ENCODE results near the gene PPP2R2D.

Gene PPP2R2D

GRCh38 chr10:131954356-131954965, 53.7 kb downstream of the PPP2R2D start:
- H3K9ac ChIP-seq (ENCODE audit: low read depth, low read length, poor library complexity, severe bottlenecking): no peak overlapping the region
- H3K4me1 ChIP-seq (ENCODE audit: insufficient read depth, low read length, poor library complexity, severe bottlenecking): no peaks in the 10 kb centered on the region
- no peaks in the 10 kb centered on the region for H3K9me3 ChIP-seq (ENCODE audit: insufficient read depth, low read depth, low read length)
- no peak overlapping the region for H2AFZ ChIP-seq (ENCODE audit: low read length)
- no peaks in the 10 kb centered on the region for H3K27me3 ChIP-seq (ENCODE audit: insufficient read depth, low read length, poor library complexity, severe bottlenecking)
- H3K4me3 ChIP-seq (ENCODE audit: low read length, poor library complexity, severe bottlenecking): no peak overlapping the region
- no peaks in the 10 kb centered on the region for H3F3A ChIP-seq (ENCODE audit: low read depth)
- H3K36me3 ChIP-seq (ENCODE audit: insufficient read depth, low read length): peaks cover 77% of the 10 kb centered on the region; the same call in 1 of the 2 replicates
- H3K9me2 ChIP-seq (replicated peaks; ENCODE audit: low read depth, low read length): no peaks in the 10 kb centered on the region
- H3K79me2 ChIP-seq (ENCODE audit: insufficient read depth, low read length): no peaks in the 10 kb centered on the region
- TF ChIP-seq, protein P1, sequence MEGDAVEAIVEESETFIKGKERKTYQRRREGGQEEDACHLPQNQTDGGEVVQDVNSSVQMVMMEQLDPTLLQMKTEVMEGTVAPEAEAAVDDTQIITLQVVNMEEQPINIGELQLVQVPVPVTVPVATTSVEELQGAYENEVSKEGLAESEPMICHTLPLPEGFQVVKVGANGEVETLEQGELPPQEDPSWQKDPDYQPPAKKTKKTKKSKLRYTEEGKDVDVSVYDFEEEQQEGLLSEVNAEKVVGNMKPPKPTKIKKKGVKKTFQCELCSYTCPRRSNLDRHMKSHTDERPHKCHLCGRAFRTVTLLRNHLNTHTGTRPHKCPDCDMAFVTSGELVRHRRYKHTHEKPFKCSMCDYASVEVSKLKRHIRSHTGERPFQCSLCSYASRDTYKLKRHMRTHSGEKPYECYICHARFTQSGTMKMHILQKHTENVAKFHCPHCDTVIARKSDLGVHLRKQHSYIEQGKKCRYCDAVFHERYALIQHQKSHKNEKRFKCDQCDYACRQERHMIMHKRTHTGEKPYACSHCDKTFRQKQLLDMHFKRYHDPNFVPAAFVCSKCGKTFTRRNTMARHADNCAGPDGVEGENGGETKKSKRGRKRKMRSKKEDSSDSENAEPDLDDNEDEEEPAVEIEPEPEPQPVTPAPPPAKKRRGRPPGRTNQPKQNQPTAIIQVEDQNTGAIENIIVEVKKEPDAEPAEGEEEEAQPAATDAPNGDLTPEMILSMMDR (conservative IDR thresholded peaks at IDR 0.05; ENCODE audit: low read length): no peak
- TF ChIP-seq EZH2phosphoT487 (IDR thresholded peaks at IDR 0.05; ENCODE audit: borderline replicate concordance): no peak
- H3K4me2 ChIP-seq (ENCODE audit: low read depth, low read length, poor library complexity, severe bottlenecking): no peak overlapping the region
- no peaks in the 10 kb centered on the region for H4K20me1 ChIP-seq (ENCODE audit: insufficient read depth, low read length, poor library complexity, severe bottlenecking)

DNA sequence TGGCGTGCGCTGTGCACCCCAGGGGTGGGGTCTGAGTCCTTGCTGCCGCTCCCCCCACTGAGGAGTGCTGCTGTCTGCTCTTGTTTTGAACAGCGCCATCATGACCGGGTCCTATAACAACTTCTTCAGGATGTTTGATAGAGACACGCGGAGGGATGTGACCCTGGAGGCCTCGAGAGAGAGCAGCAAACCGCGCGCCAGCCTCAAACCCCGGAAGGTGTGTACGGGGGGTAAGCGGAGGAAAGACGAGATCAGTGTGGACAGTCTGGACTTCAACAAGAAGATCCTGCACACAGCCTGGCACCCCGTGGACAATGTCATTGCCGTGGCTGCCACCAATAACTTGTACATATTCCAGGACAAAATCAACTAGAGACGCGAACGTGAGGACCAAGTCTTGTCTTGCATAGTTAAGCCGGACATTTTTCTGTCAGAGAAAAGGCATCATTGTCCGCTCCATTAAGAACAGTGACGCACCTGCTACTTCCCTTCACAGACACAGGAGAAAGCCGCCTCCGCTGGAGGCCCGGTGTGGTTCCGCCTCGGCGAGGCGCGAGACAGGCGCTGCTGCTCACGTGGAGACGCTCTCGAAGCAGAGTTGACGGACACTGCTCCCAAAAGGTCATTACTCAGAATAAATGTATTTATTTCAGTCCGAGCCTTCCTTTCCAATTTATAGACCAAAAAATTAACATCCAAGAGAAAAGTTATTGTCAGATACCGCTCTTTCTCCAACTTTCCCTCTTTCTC, 55.0 kb downstream of the PPP2R2D start:
- TF ChIP-seq, protein P1 (conservative IDR thresholded peaks at IDR 0.05; ENCODE audit: low read length): no peak
- no peak for TF ChIP-seq EZH2phosphoT487 (IDR thresholded peaks at IDR 0.05; ENCODE audit: borderline replicate concordance)
- H3K9me3 ChIP-seq (ENCODE audit: insufficient read depth, low read depth, low read length): no peaks in the 10 kb centered on the region
- H3K4me3 ChIP-seq (ENCODE audit: low read length, poor library complexity, severe bottlenecking): no peak overlapping the region
- H3K4me2 ChIP-seq (ENCODE audit: low read depth, low read length, poor library complexity, severe bottlenecking): no peak overlapping the region
- H4K20me1 ChIP-seq (ENCODE audit: insufficient read depth, low read length, poor library complexity, severe bottlenecking): no peaks in the 10 kb centered on the region
- no peaks in the 10 kb centered on the region for H3K9me2 ChIP-seq (replicated peaks; ENCODE audit: low read depth, low read length)
- peaks cover 65% of the 10 kb centered on the region; the same call in 1 of the 2 replicates for H3K36me3 ChIP-seq (ENCODE audit: insufficient read depth, low read length)
- no peak overlapping the region for H2AFZ ChIP-seq (ENCODE audit: low read length)
- no peak overlapping the region for H3K9ac ChIP-seq (ENCODE audit: low read depth, low read length, poor library complexity, severe bottlenecking)
- no peaks in the 10 kb centered on the region for H3F3A ChIP-seq (ENCODE audit: low read depth)
- no peaks in the 10 kb centered on the region for H3K79me2 ChIP-seq (ENCODE audit: insufficient read depth, low read length)
- H3K27me3 ChIP-seq (ENCODE audit: insufficient read depth, low read length, poor library complexity, severe bottlenecking): no peaks in the 10 kb centered on the region
- no peaks in the 10 kb centered on the region for H3K4me1 ChIP-seq (ENCODE audit: insufficient read depth, low read length, poor library complexity, severe bottlenecking)

DNA sequence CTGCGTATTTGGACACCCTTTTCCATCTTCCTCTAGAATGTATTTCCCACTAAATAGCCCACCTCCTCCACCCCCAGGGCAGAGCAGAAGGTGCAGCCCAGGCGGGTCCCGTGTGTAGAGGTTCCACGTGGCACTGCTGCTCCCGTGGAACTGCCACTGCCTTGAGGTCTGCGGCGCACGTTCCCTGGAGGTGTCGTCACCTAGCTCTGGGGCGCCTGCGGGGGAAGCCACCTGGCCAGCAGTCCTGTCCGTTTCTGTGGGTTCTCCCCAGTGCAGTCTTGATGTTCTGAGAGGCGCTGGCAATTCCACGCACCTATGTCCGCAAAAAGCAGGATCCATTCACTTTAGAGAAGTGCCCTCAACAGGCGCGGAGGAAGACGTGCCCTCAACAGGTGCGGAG, 59.0 kb downstream of the PPP2R2D start:
- Histone ChIP-seq H3K79me2 (ENCODE audit: insufficient read depth, low read length) (no peaks in the 10 kb centered on the region), H3K4me2 (ENCODE audit: low read depth, low read length, poor library complexity, severe bottlenecking) (no peak overlapping the region), H3K9me2 (replicated peaks; ENCODE audit: low read depth, low read length) (no peaks in the 10 kb centered on the region), H3K9ac (ENCODE audit: low read depth, low read length, poor library complexity, severe bottlenecking) (no peak overlapping the region), H3K27me3 (ENCODE audit: insufficient read depth, low read length, poor library complexity, severe bottlenecking) (no peaks in the 10 kb centered on the region), H4K20me1 (ENCODE audit: insufficient read depth, low read length, poor library complexity, severe bottlenecking) (no peaks in the 10 kb centered on the region), H3F3A (ENCODE audit: low read depth) (no peaks in the 10 kb centered on the region), H3K4me1 (ENCODE audit: insufficient read depth, low read length, poor library complexity, severe bottlenecking) (no peaks in the 10 kb centered on the region), H3K4me3 (ENCODE audit: low read length, poor library complexity, severe bottlenecking) (no peak overlapping the region), H3K9me3 (ENCODE audit: insufficient read depth, low read depth, low read length) (no peaks in the 10 kb centered on the region), H3K36me3 (ENCODE audit: insufficient read depth, low read length) (peaks cover 39% of the 10 kb centered on the region; the same call in 1 of the 2 replicates), H2AFZ (ENCODE audit: low read length) (no peak overlapping the region)
- TF ChIP-seq, protein P1 (conservative IDR thresholded peaks at IDR 0.05; ENCODE audit: low read length): no peak
- TF ChIP-seq EZH2phosphoT487 (IDR thresholded peaks at IDR 0.05; ENCODE audit: borderline replicate concordance): no peak
